ENCODE data around the gene UGT1A9. TPM values are rescaled to one million over a fixed set of nuclear protein-coding genes. Genes with fewer than 3 reads are reported as not detected.

UGT1A9 gene
- total and polyA plus RNA-seq, 2 experiments from 2014 or later, result 9.6 to 12.6 TPM

GRCh38 chr2:233690444-233690843 is 18.7 kb downstream of the UGT1A9 start:
- TF ChIP-seq, protein P1, sequence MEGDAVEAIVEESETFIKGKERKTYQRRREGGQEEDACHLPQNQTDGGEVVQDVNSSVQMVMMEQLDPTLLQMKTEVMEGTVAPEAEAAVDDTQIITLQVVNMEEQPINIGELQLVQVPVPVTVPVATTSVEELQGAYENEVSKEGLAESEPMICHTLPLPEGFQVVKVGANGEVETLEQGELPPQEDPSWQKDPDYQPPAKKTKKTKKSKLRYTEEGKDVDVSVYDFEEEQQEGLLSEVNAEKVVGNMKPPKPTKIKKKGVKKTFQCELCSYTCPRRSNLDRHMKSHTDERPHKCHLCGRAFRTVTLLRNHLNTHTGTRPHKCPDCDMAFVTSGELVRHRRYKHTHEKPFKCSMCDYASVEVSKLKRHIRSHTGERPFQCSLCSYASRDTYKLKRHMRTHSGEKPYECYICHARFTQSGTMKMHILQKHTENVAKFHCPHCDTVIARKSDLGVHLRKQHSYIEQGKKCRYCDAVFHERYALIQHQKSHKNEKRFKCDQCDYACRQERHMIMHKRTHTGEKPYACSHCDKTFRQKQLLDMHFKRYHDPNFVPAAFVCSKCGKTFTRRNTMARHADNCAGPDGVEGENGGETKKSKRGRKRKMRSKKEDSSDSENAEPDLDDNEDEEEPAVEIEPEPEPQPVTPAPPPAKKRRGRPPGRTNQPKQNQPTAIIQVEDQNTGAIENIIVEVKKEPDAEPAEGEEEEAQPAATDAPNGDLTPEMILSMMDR (IDR thresholded peaks at IDR 0.05; ENCODE audit: poor library complexity), result no peak
- no peak for TF ChIP-seq EZH2 (IDR thresholded peaks at IDR 0.05; ENCODE audit: borderline replicate concordance)
- TF ChIP-seq EZH2phosphoT487 (IDR thresholded peaks at IDR 0.05; ENCODE audit: low read depth, severe bottlenecking, unreplicated experiment), result no peak
- no peak for DNase-seq (ENCODE audit: low spot score)
- 81% methylated on average over 4 of the region's 4 CpGs for WGBS (ENCODE audit: low lambda C conversion rate, missing lambda C conversion rate)

DNA sequence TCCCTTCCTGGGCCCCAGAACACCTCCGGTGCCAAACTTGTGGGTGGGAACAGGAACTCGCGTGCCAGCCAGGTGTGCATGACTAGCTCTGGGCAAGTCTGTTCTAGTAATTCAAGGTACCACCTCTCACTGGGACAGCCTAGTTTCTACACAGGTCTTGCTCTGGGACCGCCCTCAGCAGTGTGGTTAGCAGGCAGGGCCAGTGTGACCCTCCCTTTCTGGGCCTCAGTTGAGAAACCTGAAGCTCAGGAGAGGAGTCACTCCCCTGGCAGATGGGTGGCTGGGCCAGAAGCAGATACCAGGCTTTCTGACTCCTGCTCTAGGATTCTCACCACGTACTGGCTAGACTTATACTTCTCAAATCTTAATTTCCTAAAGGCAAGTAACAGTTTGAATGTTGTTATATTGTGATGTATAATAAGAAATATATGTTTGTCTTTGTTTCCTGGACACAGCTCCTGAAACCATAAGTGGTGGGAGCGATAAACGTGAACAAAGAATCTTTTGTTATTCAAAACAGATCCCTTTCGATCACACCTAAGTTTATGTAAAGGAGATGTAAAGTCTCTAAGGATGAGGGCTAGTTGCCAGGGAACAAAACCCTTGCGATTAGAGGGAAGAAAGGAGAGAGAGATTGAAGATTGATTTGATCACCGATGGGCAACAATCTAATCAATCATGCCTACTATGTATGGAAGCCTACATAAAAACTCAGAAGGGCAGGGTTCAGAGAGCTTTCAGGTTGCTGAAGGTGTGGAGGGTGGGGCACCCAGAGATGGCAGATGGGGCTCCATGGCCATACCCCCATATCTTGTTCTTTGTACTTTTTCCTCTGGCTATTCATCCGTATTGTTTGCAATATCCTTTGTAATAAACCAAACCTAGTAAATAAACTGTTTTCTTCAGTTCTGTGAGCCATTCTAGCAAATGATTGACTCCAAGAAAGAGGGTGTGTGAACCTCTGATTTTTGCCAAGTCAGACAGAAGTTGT is 20.0 kb downstream of the UGT1A9 start:
- Histone ChIP-seq H3K27ac (no peak overlapping the region), H3K79me2 (no peaks in the 10 kb centered on the region), H3K4me1 (ENCODE audit: insufficient read depth) (peaks cover 5% of the 10 kb centered on the region), H2AFZ (no peak overlapping the region), H4K20me1 (ENCODE audit: insufficient read depth, poor library complexity, severe bottlenecking) (no peaks in the 10 kb centered on the region), H3K9me2 (replicated peaks; ENCODE audit: insufficient read depth) (no peaks in the 10 kb centered on the region), H3K4me2 (no peak overlapping the region), H3K27me3 (no peaks in the 10 kb centered on the region), H3K9me3 (ENCODE audit: low read depth) (no peaks in the 10 kb centered on the region), H3K4me3 (no peak overlapping the region), H3K36me3 (replicated peaks; ENCODE audit: insufficient read depth, low read depth) (no peaks in the 10 kb centered on the region)
- no peak for TF ChIP-seq EZH2 (IDR thresholded peaks at IDR 0.05; ENCODE audit: borderline replicate concordance)
- TF ChIP-seq, protein P1 (IDR thresholded peaks at IDR 0.05; ENCODE audit: poor library complexity), result no peak
- no peak for TF ChIP-seq EZH2phosphoT487 (IDR thresholded peaks at IDR 0.05; ENCODE audit: low read depth, severe bottlenecking, unreplicated experiment)
- 94% methylated on average over 11 of the region's 11 CpGs for WGBS (ENCODE audit: low lambda C conversion rate, missing lambda C conversion rate)
- no peak for DNase-seq (ENCODE audit: low spot score)

More at GRCh38 chr2:233690444-233690843, 18.7 kb downstream of the UGT1A9 start:
- H2AFZ ChIP-seq, result no peak overlapping the region
- no peaks in the 10 kb centered on the region for H3K36me3 ChIP-seq (replicated peaks; ENCODE audit: insufficient read depth, low read depth)
- H3K9me3 ChIP-seq (ENCODE audit: low read depth), result no peaks in the 10 kb centered on the region
- no peak overlapping the region for H3K27ac ChIP-seq
- no peaks in the 10 kb centered on the region for H3K79me2 ChIP-seq
- H3K4me1 ChIP-seq (ENCODE audit: insufficient read depth), result peaks cover 5% of the 10 kb centered on the region
- H3K4me2 ChIP-seq, result no peak overlapping the region
- H4K20me1 ChIP-seq (ENCODE audit: insufficient read depth, poor library complexity, severe bottlenecking), result no peaks in the 10 kb centered on the region
- H3K9me2 ChIP-seq (replicated peaks; ENCODE audit: insufficient read depth), result no peaks in the 10 kb centered on the region
- no peaks in the 10 kb centered on the region for H3K27me3 ChIP-seq
- no peak overlapping the region for H3K4me3 ChIP-seq

- H3K27ac ChIP-seq, result no peak within 1 kb of the TSS
- H3K4me3 ChIP-seq, result no peak within 1 kb of the TSS
- no peaks in the 10 kb centered on the region for H3K9me2 ChIP-seq (replicated peaks; ENCODE audit: insufficient read depth)
- no peak within 1 kb of the TSS for H2AFZ ChIP-seq
- no peaks in the 10 kb centered on the region for H4K20me1 ChIP-seq (ENCODE audit: insufficient read depth, poor library complexity, severe bottlenecking)
- no peak for DNase-seq (ENCODE audit: low spot score)
- H3K9me3 ChIP-seq (ENCODE audit: low read depth), result no peaks in the 10 kb centered on the region
- H3K27me3 ChIP-seq, result no peaks in the 10 kb centered on the region
- H3K4me2 ChIP-seq, result no peak within 1 kb of the TSS
- H3K4me1 ChIP-seq (ENCODE audit: insufficient read depth), result peaks cover 5% of the 10 kb centered on the region
- H3K79me2 ChIP-seq, result no peaks in the 10 kb centered on the region
- H3K36me3 ChIP-seq (replicated peaks; ENCODE audit: insufficient read depth, low read depth), result no peaks in the 10 kb centered on the region
- 84% methylated on average over 4 of the region's 4 CpGs for WGBS (ENCODE audit: low lambda C conversion rate, missing lambda C conversion rate)
- no peak for TF ChIP-seq EZH2 (IDR thresholded peaks at IDR 0.05; ENCODE audit: borderline replicate concordance)
- TF ChIP-seq EZH2phosphoT487 (IDR thresholded peaks at IDR 0.05; ENCODE audit: low read depth, severe bottlenecking, unreplicated experiment), result no peak
- TF ChIP-seq, protein P1 (IDR thresholded peaks at IDR 0.05; ENCODE audit: poor library complexity), result no peak
Measured at GRCh38 chr2:233692648-233693047, 20.9 kb downstream of the UGT1A9 start, which contains the start of gene UGT1A6. Gene UGT1A6, plus strand, starts transcription at chr2:233692890. Its CDS starts 115 bp downstream, at chr2:233693005.

Measured in hepatocyte (in vitro differentiated cells).